Measurements from ENCODE around the gene PKM. TPM values are rescaled to one million over a fixed set of nuclear protein-coding genes. Genes with fewer than 3 reads are reported as not detected.

The PKM gene
- total and polyA plus RNA-seq, 9 of the 15 experiments (the other 6 are each of a cell fraction or from before 2014, with no cell fraction given): 140 to 825 (median 383) TPM

DNA sequence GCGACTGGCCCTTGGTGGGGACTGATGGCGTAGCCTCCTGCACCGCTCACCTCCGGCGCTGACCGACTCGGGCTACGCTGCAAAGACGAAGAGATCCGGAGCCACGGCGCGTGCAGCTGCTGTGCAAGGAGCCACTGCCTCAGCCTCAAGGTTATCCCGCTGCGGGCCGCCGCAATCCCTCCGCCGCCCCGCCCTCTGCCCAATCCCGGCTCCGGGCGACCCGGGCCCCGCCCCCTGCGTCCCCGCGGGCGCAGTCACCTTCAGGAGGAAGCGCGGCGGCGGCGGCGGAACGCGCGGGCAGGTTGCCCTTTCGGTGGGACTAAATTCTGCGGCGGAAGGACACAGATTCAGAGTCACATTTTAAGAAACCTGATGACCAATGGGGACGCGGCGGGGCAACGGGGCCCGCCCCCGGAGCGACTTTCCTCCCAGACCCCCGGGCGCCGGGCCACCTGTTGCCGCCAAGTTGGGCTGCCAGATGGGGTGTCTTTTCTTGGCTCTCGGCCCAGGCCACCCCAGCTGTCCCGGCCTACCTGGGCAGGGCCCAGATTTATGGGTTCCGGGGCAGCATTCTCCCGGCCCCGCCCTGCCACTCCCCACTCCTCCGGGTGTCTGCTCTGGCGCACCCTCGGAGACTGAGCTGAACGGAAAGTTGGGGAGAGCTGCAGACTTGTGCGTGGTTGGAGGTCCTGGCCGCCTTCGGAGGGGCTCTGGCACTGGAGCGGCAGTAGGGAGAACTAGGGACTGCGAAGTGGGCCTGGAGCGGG, at the start of gene PKM (continued):
- TF ChIP-seq, protein P1, sequence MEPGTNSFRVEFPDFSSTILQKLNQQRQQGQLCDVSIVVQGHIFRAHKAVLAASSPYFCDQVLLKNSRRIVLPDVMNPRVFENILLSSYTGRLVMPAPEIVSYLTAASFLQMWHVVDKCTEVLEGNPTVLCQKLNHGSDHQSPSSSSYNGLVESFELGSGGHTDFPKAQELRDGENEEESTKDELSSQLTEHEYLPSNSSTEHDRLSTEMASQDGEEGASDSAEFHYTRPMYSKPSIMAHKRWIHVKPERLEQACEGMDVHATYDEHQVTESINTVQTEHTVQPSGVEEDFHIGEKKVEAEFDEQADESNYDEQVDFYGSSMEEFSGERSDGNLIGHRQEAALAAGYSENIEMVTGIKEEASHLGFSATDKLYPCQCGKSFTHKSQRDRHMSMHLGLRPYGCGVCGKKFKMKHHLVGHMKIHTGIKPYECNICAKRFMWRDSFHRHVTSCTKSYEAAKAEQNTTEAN (CRISPR knock-in tag; IDR thresholded peaks at IDR 0.05): no peak
- TF ChIP-seq SUPT5H (IDR thresholded peaks at IDR 0.05) (peak; percentile 88), NEUROD1 (IDR thresholded peaks at IDR 0.05; ENCODE audit: borderline replicate concordance, low read depth, low read length, partially characterized antibody) (peak; percentile 57), RFX1 (IDR thresholded peaks at IDR 0.05) (no peak), KAT7 (CRISPR knock-in tag; IDR thresholded peaks at IDR 0.05; ENCODE audit: borderline replicate concordance) (no peak), SMAD1 (IDR thresholded peaks at IDR 0.05; ENCODE audit: low read depth, low read length, partially characterized antibody) (peak; percentile 34), KLF1 (tag; IDR thresholded peaks at IDR 0.05) (0 out of 2 replicates have a peak, but pooled peaks have one; percentile 65), CREB1 (IDR thresholded peaks at IDR 0.05) (peak; percentile 64; the same call in 1 of the 2 replicates), CREB1 (CRISPR knock-in tag; IDR thresholded peaks at IDR 0.05) (peak; percentile 86; the same call in 1 of the 2 replicates), ELF1 (tag; IDR thresholded peaks at IDR 0.05) (peak; percentile 41; the same call in 1 of the 2 replicates), MTA3 (IDR thresholded peaks at IDR 0.05; ENCODE audit: borderline replicate concordance) (peak; percentile 88; the same call in 1 of the 2 replicates), E2F6 (IDR thresholded peaks at IDR 0.05; ENCODE audit: borderline replicate concordance in 1 of 2, extremely low read depth in 1 of 2, insufficient read depth in 1 of 2, insufficient read length in 1 of 2, low read depth in 1 of 2, low read length in 1 of 2, poor library complexity in 1 of 2, severe bottlenecking in 1 of 2) (peak; percentile 28 to 68), NR1H2 (CRISPR knock-in tag; IDR thresholded peaks at IDR 0.05) (no peak), ZNF184 (CRISPR knock-in tag; IDR thresholded peaks at IDR 0.05) (no peak), SMARCC2 (IDR thresholded peaks at IDR 0.05; ENCODE audit: low read depth) (no peak), FOXK1 (CRISPR knock-in tag; IDR thresholded peaks at IDR 0.05; ENCODE audit: borderline replicate concordance) (no peak), CTBP1 (IDR thresholded peaks at IDR 0.05; ENCODE audit: borderline replicate concordance) (peak; percentile 96), ZNF696 (CRISPR knock-in tag; conservative IDR thresholded peaks at IDR 0.05) (no peak), CBX3 (IDR thresholded peaks at IDR 0.05; ENCODE audit: borderline replicate concordance in 1 of 2, low read length in 2 of 2) (no peak), RBM34 (IDR thresholded peaks at IDR 0.05; ENCODE audit: borderline replicate concordance, insufficient read depth, low read length) (0 out of 2 replicates have a peak, but pooled peaks have one; percentile 70), SMARCE1 (IDR thresholded peaks at IDR 0.05) (no peak)
- TF ChIP-seq, protein P2, sequence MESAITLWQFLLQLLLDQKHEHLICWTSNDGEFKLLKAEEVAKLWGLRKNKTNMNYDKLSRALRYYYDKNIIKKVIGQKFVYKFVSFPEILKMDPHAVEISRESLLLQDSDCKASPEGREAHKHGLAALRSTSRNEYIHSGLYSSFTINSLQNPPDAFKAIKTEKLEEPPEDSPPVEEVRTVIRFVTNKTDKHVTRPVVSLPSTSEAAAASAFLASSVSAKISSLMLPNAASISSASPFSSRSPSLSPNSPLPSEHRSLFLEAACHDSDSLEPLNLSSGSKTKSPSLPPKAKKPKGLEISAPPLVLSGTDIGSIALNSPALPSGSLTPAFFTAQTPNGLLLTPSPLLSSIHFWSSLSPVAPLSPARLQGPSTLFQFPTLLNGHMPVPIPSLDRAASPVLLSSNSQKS (CRISPR knock-in tag; IDR thresholded peaks at IDR 0.05): no peak
- TF ChIP-seq, protein P3, sequence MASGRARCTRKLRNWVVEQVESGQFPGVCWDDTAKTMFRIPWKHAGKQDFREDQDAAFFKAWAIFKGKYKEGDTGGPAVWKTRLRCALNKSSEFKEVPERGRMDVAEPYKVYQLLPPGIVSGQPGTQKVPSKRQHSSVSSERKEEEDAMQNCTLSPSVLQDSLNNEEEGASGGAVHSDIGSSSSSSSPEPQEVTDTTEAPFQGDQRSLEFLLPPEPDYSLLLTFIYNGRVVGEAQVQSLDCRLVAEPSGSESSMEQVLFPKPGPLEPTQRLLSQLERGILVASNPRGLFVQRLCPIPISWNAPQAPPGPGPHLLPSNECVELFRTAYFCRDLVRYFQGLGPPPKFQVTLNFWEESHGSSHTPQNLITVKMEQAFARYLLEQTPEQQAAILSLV (tag; IDR thresholded peaks at IDR 0.05): no peak
